GM19351 (cell line): ENCODE measurements around the gene ADPRS.

Source experiments
- ATAC-seq: cut with Tn5 transposase; IDR thresholded peaks from one replicate; pipeline ENCODE4 v1.9.1; 2021; ENCODE audit warnings: mild to moderate bottlenecking, moderate library complexity; ENCODE audit not compliant: unreplicated experiment

ADPRS gene

DNA sequence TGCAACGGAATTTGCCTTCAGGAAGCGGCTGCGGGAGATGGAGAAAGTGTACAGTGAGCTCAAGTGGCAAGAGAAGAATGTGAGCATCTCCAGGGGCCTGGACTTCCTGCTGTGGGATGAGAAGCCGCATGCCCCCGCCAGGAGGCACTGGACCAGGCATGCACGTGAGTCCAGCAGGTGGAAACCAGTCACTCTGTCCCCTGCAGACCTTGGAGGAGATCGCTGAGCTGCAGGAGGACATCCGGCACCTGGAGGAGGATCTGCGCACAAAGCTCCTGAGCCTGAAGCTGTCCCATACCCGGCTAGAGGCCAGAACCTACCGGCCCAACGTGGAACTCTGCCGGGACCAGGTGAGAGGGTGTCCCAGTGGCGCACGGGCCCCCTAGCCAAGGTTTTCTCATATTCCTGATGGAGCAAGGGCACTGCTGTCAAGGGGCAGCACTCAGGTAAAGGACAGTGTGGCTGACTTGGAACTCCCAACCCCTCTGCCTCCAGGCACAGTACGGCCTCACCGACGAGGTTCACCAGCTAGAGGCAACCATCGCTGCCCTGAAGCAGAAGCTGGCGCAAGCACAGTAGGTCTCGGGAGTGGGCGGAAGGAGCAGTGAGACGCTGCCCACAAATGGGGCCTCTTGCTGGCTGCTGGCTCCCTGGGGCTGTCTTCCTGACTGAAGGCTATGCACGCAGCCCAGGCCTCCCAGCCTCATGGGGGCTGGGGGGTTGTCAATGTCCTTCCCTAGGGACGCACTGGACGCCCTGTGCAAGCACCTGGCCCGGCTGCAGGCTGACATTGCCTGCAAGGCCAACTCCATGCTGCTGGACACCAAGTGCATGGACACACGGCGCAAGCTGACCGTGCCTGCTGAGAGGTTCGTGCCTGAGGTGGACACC, 1.2 kb upstream of the ADPRS start:
- ATAC-seq = no peak

- ATAC-seq = no peak
Measured at GRCh38 chr1:36088265-36088576, 471 bp upstream of the ADPRS start.

DNA sequence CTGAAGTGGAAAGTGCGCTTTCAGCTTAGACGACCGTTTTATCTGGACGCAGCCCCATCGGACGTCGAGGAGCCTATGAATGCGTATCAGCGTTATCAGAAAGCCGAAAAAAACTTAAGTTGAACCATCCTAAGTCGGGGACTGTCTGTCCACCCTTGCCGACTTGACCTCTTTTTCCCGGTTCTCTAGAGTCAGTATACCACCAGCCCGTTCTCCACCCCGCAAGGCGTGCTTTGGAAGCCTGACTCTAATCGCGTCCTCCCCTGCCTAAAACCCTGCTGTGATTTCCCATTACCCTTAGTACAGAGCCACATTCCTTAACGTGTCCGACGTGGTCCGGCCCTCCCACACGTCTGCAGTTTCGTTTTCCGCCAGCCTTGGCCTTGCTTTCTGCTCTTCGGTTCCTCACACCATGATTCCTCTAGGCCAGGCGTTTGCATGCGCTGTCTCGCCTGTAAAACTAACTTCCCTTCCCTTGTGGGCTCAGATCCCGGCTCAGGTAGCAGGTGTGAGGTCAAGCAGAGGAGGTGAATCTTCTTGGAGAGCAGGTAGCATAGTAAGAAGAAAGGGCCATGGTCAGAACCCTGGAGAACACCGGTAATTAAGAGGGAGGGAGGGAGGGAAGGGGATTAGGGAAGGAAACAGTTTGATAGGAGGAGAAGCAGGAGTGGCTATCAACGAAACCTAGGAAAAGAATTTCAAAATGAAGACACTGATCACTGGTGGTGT, 865 bp downstream of the ADPRS start:
- peak; percentile 8 for ATAC-seq

DNA sequence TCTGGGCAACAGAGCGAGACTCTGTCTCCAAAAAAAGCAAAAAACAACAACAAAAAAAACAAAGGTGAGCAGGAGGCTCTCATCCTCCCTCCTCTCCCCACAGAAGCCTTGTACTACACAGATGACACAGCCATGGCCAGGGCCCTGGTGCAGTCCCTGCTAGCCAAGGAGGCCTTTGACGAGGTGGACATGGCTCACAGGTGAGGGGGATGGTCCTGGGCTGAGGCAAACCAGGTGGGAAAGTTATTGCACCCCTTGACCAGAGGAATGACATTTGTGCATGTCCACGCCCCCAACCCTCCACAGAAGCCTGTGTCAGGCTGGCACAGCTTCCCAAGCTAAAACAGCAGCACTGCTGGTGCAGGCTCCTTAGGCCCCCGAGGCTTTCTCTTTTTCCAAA, 2.4 kb downstream of the ADPRS start:
- ATAC-seq = no peak

DNA sequence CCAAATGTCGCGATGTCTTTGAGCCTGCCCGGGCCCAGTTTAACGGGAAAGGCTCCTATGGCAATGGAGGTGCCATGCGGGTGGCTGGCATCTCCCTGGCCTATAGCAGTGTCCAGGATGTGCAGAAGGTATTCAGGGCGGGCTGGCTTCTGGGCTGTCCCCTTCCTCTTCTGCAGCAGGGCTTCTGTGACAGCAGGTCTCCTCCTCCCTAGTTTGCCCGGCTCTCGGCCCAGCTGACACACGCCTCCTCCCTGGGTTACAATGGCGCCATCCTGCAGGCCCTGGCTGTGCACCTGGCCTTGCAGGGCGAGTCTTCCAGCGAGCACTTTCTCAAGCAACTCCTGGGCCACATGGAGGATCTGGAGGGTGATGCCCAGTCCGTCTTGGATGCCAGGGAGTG, 3.0 kb downstream of the ADPRS start:
- ATAC-seq = no peak

DNA sequence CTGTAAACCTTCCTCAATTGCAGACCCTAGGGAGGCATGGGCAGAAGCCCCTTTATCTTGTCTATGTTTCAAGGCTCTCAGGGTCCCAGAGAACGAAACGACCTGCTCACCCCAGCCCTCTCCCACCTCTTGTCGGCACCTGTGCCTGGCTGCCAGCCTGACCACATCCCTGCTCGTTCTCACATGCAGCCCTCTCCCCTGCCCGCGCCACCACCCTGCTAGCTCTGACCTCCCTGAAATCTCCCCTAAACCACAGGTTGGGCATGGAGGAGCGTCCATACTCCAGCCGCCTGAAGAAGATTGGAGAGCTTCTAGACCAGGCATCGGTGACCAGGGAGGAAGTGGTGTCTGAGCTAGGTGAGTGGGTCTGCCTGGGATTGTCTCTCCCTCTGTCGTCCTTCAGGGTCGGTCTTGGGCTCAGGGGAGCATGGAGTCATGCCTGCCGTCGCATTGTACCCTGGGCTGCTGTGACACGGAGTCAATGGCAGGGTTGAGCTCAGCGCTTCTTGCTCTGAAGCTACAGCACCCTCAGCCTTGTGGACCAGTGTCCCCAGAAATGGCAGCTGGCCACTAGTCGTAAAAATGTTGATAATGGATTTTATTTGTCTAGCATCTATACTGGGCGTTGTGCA, 3.6 kb downstream of the ADPRS start:
- ATAC-seq = no peak

GRCh38 chr1:36092798-36093185, 4.1 kb downstream of the ADPRS start:
- ATAC-seq = no peak

DNA sequence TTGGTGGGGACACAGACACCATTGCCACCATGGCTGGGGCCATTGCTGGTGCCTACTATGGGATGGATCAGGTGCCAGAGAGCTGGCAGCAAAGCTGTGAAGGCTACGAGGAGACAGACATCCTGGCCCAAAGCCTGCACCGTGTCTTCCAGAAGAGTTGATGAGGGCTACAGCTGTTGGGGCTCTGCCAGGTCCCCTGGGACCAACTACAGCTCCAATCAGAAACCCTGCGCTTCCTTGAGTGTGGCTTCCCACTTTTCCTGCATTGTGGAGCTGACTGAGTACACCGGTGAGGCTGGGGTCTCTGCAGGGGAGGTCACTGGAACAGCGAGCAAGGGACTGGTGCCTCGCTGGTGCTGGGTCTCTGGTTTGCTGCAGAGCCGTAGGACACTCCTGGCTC, 4.5 kb downstream of the ADPRS start:
- ATAC-seq = no peak

- ATAC-seq = no peak
Measured at GRCh38 chr1:36093929-36094328, 5.2 kb downstream of the ADPRS start.

GRCh38 chr1:36094621-36095061, 5.9 kb downstream of the ADPRS start:
- no peak for ATAC-seq

- ATAC-seq = no peak
Measured at GRCh38 chr1:36095760-36096405, 7.2 kb downstream of the ADPRS start.

DNA sequence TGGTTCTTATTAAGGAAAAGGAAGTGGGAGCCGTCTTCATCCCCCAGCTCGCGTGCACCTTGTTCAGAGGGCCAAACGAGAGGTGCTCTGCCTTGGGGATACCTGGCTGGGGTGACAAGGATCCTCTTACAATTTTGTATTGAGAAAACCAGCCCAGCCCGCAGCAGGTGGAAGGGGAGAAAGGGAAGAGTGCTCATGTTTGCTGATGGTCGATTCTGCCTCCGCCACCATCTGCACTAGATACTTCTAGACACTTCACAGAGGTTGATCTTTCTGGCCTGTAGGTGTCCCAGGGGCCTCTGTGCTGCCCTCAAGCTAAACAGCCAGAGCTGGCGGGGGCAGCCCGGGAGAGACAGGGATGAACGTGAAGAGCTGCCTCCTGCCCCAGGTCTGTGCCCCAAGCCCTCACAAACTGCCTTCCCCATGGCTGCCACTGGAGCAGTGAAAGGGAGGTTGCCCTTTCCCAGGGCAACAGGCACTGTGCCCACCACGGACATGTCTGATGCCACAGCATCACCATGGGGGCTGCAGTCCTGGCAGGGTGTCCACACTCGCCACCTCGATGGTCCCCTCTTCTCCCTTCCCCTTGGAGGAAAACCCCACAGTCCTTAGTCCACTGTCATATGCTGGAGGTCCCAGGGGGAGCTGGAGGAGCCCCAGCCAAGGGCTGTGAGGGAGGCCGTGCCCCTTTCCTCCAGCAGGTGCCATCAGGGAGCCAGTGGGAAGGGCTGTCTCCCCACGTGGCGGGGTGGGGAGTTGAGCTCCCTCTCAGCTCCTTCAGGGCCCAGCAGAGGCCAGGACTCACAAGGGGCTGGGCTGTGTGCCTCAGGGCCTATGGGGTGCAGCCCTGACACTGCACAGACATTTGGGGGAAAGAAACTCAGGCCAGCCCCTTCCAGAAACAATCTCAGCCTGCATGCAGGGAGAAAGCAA, 8.1 kb downstream of the ADPRS start:
- ATAC-seq = no peak

DNA sequence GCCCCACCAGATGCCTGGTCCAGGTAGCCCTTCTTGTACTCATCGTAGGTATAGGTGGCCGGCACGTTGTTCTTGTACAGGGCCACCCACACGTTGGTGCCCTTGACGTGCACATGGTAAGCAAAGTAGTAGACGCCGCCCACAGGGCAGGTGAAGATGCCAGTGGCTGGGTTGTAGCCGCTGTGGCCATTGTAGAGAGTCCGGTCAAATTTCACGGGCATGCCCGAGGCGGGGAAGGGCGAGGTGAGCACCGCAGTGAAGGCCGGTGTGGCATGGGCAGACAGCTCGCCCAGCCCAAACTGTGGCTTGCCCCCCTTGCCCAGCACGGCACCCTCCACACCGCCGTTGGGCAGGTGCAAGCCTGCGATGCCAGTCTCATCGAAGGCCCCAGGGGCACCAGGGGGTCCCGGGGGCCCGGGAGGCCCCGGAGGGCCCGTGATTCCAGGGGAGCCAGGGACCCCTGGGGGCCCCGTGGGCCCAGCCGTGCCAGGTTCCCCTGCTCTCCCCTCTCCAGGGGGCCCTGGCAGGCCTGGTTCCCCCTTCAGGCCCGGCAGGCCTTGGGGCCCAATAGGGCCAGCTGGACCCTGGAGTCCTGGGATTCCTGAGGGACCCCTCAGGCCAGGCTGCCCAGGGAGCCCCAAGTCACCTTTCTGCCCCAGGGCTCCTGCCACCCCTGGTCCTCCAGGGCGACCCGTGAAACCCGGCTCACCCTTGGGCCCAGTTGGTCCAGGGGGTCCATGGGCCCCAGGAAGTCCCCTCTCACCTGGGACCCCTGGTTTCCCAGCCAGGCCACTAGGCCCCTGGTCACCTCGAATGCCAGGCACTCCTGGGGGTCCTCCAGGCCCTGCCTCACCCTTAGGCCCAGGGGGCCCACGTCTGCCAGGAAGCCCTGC, 9.2 kb downstream of the ADPRS start:
- no peak for ATAC-seq

- no peak for ATAC-seq
Measured at GRCh38 chr1:36098650-36099365, 10.1 kb downstream of the ADPRS start.

DNA sequence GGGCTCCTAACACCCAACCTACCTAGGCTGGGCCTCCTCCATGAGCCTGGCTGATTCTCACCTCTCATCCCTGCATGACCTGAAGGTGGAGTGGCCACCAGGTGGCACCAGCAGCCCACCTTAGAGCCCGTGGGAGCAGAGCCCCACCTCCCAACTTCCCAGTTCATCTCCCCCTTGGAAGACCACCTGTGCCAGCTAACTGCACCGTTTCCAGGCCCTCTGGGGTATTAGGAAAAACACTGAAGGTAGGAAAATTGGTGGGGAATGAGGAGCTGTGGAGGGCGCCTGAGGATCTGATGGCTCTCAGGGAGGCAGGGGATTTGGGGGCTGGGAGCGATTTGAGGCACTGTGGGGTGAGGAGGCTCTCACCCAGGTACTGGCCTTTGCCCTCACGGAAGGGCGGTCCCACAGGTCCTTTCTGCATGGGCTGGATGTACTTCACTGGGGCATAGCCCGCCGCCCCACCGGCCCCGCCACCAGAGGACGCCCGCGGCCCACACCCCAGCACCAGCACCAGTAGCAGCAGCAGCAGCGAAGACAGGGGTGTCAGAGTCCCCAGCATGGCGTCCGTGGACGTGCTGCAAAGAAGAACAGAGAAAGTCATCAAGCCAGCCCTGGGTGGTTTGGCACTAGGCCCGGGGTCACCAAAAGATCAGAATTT, 11.1 kb downstream of the ADPRS start:
- no peak for ATAC-seq

- no peak for ATAC-seq
Measured at GRCh38 chr1:36100376-36100775, 11.7 kb downstream of the ADPRS start.

GRCh38 chr1:36101546-36101945, 12.9 kb downstream of the ADPRS start:
- ATAC-seq = no peak

- ATAC-seq = no peak
Measured at GRCh38 chr1:36106269-36106668, 17.6 kb downstream of the ADPRS start.
